SJCRH30 (cell line): ENCODE data around the gene MYT1. TPM values are rescaled to one million over a fixed set of nuclear protein-coding genes. Genes with fewer than 3 reads are reported as not detected.
"Not testable (repeated sequence)": the region's sequence is repeated elsewhere in the genome, so short reads cannot be mapped to it uniquely, and the experiment has no call there.

Experiments
- DNase-seq, 2 experiments: peaks; one replicate each; pipeline ENCODE4 v3.0.0-alpha.2; 2015 to 2020
- H3K27ac ChIP-seq: fragments of 250-450 bp; sonication (Bioruptor Pico); 2 replicates; pipeline ENCODE4 v1.5.1; 2020; ENCODE audit warnings: mild to moderate bottlenecking, moderate library complexity
- H3K27me3 ChIP-seq: fragments of 250-450 bp; sonication (Bioruptor Pico); 2 replicates; pipeline ENCODE4 v1.5.1; 2020; ENCODE audit warnings: mild to moderate bottlenecking, moderate library complexity
- H3K36me3 ChIP-seq: fragments of 250-450 bp; sonication (Bioruptor Pico); 2 replicates; pipeline ENCODE4 v1.5.1; 2020; ENCODE audit warnings: mild to moderate bottlenecking, moderate library complexity
- H3K4me1 ChIP-seq: fragments of 250-450 bp; sonication (Bioruptor Pico); 2 replicates; pipeline ENCODE4 v1.5.1; 2020; ENCODE audit warnings: mild to moderate bottlenecking, moderate library complexity
- H3K4me3 ChIP-seq: fragments of 250-450 bp; sonication (Bioruptor Pico); 2 replicates; pipeline ENCODE4 v1.5.1; 2020; ENCODE audit warnings: mild to moderate bottlenecking, moderate library complexity
- H3K9me3 ChIP-seq: fragments of 250-450 bp; sonication (Bioruptor Pico); replicated peaks from 2 replicates; pipeline ENCODE4 v1.5.1; 2020; ENCODE audit warnings: mild to moderate bottlenecking, moderate library complexity
- total RNA-seq: library from RNA; depleted of rRNA; stranded (reverse); fragments of >200 nt; shearing (Covaris generic); gene quantifications from 2 replicates; pipeline ENCODE4 v1.2.3, GENCODE V29; 2014

MYT1 gene
- total RNA-seq, 1 experiment from 2014 or later, result not detected

DNA sequence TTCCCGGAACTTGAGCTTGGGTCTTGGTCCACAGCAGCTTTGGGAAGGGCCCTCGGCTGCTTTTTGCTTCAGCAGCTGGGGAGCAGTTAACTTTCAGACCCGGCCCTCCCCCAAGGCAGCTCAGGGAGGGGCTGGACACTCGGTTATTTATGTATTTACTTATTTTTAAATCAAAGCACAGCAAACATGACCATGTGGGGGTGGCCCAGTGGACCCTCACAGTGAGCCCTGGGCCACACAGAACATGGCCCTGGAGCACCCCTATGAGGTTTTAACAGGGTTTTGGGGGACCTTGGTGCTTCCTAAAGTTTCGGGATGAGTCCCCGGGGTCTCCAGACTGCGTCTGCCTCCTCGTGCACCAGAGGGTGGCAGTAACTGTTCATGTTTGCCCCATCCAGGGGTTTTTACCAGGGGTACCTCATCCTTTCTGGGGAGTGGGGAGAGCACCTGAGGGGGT, 30.3 kb upstream of the MYT1 start:
- Histone ChIP-seq H3K4me3 (no peak overlapping the region), H3K27ac (no peak overlapping the region), H3K4me1 (no peaks in the 10 kb centered on the region), H3K27me3 (peaks cover 9% of the 10 kb centered on the region), H3K36me3 (no peaks in the 10 kb centered on the region), H3K9me3 (no peaks in the 10 kb centered on the region)
- peak in 1 of 2 experiments; percentile 21 for DNase-seq

GRCh38 chr20:64134744-64135143, 29.5 kb upstream of the MYT1 start:
- not testable (repeated sequence) for H3K4me1 ChIP-seq, H3K27ac ChIP-seq, H3K36me3 ChIP-seq, DNase-seq, H3K9me3 ChIP-seq, H3K4me3 ChIP-seq
- peaks cover 14% of the 10 kb centered on the region for H3K27me3 ChIP-seq

DNA sequence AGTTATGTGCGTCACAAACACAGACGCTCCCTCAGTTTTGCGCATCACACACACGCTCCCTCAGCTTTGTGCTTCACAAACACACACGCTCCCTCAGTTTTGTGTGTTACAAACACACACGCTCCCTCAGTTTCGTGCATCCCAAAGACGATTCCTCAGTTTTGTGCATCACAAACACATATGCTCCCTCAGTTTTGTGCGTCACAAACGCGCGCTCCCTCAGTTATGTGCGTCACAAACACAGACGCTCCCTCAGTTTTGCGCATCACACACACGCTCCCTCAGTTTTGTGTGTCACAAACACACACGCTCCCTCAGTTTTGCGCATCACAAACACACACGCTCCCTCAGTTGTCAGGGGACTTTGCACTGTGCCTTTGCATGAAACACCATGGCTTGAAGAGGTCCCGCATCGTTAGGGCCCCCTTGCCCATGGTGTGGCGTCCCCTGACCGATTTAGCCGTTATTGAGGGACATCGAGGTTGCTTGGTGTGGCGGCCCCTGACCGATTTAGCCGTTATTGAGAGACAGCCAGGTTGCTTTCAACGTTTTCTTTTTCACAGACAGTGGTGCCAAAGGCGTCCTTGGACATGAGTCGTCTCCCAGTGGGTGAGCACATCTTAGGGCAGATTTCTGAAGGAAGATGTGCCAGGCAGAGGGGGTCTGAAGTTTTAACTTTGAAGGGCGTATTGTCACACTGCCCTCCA, 28.1 kb upstream of the MYT1 start:
- Histone ChIP-seq H3K4me3 (no peak overlapping the region), H3K27me3 (peaks cover 28% of the 10 kb centered on the region), H3K27ac (no peak overlapping the region), H3K9me3 (no peaks in the 10 kb centered on the region), H3K36me3 (no peaks in the 10 kb centered on the region), H3K4me1 (no peaks in the 10 kb centered on the region)
- peak in 1 of 2 experiments; percentile 1 for DNase-seq

DNA sequence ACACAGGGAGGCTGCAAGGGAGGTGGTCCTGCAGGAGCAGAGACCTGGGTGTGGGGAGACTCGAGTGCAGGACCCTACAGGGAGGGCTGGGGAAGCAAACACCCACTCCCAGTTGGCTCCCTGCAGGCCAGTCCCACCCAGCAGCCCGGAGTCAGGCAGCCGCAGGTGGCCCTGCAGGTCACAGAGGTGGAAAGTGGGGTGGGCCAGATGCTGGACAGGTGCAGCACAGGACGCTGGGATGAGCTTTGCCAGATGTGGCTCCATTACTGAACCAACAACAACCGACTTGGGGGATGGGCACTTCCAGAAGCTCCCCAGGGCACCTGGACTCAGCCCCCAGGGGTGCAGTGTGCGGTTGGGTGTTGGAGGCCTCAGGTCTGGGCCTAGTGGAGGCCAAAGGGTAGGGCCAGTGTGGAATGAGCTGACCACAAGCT, 26.6 kb upstream of the MYT1 start:
- Histone ChIP-seq H3K36me3 (no peaks in the 10 kb centered on the region), H3K9me3 (no peaks in the 10 kb centered on the region), H3K27me3 (peaks cover 31% of the 10 kb centered on the region), H3K4me3 (no peak overlapping the region), H3K4me1 (no peaks in the 10 kb centered on the region), H3K27ac (no peak overlapping the region)
- peak in 1 of 2 experiments; percentile 2 for DNase-seq

DNA sequence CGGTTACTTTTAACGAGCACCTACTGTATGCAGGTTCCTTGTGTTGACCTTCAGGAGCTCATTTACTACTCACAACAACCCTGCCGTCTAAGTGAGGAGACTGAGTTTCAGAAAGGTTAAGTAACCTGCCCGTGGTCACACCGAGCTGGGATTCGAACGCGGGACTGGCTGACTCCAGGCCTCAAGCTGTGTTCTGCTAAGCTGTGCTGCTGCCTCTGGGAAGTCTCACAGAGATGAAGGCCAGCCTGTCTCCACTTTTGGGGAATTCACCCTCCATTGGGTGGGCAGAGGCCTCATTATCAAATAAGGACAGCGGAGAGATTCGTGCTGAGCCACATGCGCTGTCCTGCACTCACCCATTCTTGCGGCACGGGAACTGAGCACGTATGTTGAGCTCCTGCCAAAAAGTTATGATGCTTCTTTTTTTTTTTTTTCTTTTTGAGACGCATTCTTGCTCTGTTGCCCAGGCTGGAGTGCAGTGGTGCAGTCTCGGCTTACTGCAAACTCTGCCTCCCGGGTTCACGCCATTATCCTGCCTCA, 25.9 kb upstream of the MYT1 start:
- Histone ChIP-seq H3K4me1 (no peaks in the 10 kb centered on the region), H3K4me3 (no peak overlapping the region), H3K9me3 (no peaks in the 10 kb centered on the region), H3K27me3 (peaks cover 34% of the 10 kb centered on the region), H3K27ac (no peak overlapping the region), H3K36me3 (no peaks in the 10 kb centered on the region)
- no peak for DNase-seq

GRCh38 chr20:64139199-64140060, 24.8 kb upstream of the MYT1 start:
- Histone ChIP-seq H3K4me3 (no peak overlapping the region), H3K4me1 (no peaks in the 10 kb centered on the region), H3K9me3 (0 out of 2 replicates have a peak, but pooled peaks cover 2% of the 10 kb centered on the region), H3K27ac (no peak overlapping the region), H3K36me3 (no peaks in the 10 kb centered on the region), H3K27me3 (peaks cover 34% of the 10 kb centered on the region)
- no peak for DNase-seq

- no peak for DNase-seq
- H3K27me3 ChIP-seq, result peaks cover 34% of the 10 kb centered on the region
Observed at GRCh38 chr20:64140061-64140931, 24.0 kb upstream of the MYT1 start.

DNA sequence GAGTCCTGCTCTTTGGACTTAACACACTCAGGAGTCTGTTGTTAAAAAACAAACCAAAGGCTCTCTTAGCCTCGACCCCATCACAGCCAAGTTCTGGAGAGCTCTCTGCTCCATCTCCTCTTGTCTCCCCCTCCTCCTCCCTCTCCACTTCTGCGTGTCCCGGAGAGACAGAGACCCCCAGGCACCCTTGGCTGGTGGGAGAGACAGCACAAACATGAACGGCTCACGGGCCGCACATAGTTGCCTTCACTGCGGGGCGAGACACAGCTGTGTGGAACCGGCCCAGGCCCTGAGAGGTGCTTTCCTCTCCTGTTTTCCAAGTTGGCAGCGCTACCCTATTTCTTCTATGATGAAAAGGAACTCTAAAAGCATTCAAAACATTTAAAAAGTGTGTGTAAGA, 23.3 kb upstream of the MYT1 start:
- H3K27ac ChIP-seq, result no peak overlapping the region
- H3K27me3 ChIP-seq, result peaks cover 34% of the 10 kb centered on the region
- DNase-seq, result no peak
- no peak overlapping the region for H3K4me3 ChIP-seq
- no peaks in the 10 kb centered on the region for H3K36me3 ChIP-seq
- H3K9me3 ChIP-seq, result peaks cover 12% of the 10 kb centered on the region; the same call in 1 of the 2 replicates
- no peaks in the 10 kb centered on the region for H3K4me1 ChIP-seq

More at GRCh38 chr20:64140061-64140931, 24.0 kb upstream of the MYT1 start:
- no peaks in the 10 kb centered on the region for H3K36me3 ChIP-seq
- peaks cover 7% of the 10 kb centered on the region; the same call in 1 of the 2 replicates for H3K9me3 ChIP-seq
- H3K27ac ChIP-seq, result no peak overlapping the region
- no peaks in the 10 kb centered on the region for H3K4me1 ChIP-seq
- no peak overlapping the region for H3K4me3 ChIP-seq

DNA sequence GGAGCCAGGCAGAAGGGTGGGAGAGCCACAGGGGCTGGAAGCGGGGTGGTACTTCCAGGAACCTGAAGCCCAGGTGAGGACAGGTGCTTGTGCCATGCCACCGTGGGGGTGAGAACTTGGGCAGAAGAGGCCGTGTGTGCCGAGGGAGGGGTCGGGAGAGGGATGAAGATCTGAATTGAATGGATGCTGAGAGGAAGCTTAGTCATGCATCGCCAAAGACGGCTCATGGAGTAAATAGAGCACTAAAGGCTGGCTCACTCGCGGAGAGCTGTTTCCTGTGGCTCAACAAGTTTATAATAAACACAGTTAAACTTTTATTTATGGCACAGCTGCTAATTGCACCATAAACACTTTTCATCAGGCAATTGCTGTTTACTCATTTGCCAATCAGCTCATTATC, 21.7 kb upstream of the MYT1 start:
- no peaks in the 10 kb centered on the region for H3K4me1 ChIP-seq
- H3K27ac ChIP-seq, result no peak overlapping the region
- no peak for DNase-seq
- peaks cover 29% of the 10 kb centered on the region for H3K27me3 ChIP-seq
- peaks cover 12% of the 10 kb centered on the region; the same call in 1 of the 2 replicates for H3K9me3 ChIP-seq
- H3K4me3 ChIP-seq, result no peak overlapping the region
- no peaks in the 10 kb centered on the region for H3K36me3 ChIP-seq

DNA sequence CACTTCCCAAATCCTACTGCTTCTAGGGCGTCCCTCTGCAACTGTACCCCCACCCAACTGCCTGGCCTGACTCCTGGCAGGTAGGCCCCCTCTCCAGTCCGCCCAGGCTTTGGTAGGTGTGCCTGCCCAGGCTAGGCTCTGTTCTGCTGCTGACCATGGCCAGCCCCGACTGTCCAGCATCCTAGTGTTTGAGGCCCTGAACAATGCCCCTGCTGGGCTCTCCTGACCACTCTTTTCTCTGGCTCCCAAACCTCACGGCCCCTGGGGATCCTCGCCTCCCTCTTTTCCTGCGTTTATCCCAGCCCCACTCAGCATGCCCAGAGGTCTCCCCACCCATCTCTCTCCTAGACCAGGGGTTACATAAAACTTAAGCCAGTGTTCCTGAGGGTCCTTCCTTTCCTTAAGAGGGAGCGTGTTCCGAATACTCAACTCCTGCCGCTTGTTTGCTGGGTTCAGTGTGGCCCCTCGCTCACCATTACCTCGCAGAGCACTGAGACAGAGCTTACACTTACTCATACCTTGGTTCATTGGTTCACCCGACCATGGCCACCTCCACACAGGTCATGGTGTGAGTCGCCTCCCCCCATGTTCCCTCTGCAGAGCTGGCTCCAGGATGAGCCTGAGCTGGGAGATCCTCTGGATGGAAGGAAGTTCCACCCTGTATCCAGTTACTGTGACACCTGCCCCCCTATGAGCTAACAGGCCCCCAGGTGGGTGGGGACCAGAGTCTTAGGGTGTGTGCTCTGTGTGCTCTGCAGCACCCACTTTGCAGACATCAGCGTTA, 21.0 kb upstream of the MYT1 start:
- no peaks in the 10 kb centered on the region for H3K4me1 ChIP-seq
- H3K36me3 ChIP-seq, result no peaks in the 10 kb centered on the region
- H3K27me3 ChIP-seq, result peaks cover 27% of the 10 kb centered on the region
- H3K9me3 ChIP-seq, result peaks cover 12% of the 10 kb centered on the region; the same call in 1 of the 2 replicates
- no peak overlapping the region for H3K4me3 ChIP-seq
- H3K27ac ChIP-seq, result no peak overlapping the region
- DNase-seq, result no peak

DNA sequence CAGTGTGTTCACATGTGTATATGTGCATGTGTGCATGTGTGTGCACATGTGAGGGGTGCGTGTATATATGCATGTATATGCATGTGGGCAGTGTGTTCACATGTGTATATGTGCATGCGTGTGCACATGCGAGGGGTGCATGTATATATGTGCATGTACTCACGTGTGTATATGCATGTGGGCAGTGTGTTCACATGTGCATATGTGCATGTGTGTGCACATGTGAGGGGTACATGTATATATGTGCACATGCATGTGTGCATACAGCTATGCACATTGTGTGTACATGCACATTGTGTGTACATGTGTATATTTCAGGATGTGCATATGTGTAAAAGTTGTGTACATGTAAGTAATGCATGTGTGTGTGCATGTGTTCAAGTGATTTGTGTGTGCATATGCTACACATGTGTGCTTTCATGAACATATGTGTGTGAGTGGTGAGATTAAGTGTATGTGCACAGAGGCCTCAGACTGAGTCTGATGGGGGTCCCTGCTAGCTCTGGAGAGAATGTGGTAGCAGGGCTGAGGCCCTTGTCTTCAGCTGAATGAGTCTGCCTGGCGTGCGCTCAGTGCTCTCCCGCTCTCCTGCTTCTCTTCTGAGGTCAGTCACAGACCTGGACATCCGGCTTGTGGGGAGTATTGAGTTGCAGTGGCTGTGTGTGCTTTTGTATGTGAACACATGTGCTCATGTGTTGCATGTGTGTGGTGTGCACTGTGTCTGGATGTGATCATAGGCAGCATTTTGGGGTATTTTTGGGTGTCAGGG, 19.9 kb upstream of the MYT1 start:
- Histone ChIP-seq H3K27ac (no peak overlapping the region), H3K36me3 (no peaks in the 10 kb centered on the region), H3K4me3 (no peak overlapping the region), H3K9me3 (peaks cover 12% of the 10 kb centered on the region; the same call in 1 of the 2 replicates), H3K4me1 (no peaks in the 10 kb centered on the region), H3K27me3 (peaks cover 28% of the 10 kb centered on the region)
- DNase-seq, result no peak

DNA sequence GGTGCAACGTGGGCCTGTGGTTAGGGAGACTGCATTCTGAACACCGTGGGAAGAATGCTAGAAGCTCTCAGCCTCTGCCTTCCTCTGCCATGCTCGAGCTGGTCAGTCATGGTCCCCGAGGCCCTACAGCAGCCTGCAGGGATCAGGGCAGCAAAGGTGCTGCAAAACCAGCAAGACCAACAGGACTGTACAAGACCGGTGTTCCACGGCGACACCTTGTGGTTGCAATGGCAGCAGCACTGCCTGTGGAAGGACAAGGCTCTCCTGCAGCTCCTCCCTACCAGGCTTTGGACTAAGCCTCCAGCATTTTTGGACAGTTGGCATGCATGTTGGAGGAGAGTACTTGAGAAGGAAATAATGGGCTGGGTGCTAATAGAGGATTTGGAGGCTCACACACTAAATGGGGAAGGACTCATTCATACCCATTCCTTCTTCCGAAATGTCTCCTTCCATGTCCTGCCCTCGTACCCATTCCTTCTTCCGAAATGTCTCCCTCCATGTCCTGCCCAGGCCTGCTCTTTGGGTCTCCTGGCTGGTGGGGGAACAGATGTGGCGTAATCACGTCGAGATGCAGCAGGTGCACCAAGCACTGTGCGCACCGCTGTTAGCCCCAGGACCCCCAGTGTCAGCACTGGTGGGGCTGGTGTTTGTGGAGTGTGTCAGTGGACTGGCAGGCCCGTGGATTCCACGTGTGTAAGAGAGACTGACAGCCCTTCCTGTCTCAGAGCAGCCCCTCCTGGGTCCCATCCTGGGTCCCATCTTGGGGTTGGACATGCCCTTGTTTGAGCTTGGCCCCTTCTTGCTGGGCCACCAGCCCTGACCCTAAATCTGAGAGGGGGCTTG, 18.6 kb upstream of the MYT1 start:
- H3K36me3 ChIP-seq, result no peaks in the 10 kb centered on the region
- no peaks in the 10 kb centered on the region for H3K4me1 ChIP-seq
- peak; percentile 18 to 23 for DNase-seq
- peaks cover 12% of the 10 kb centered on the region; the same call in 1 of the 2 replicates for H3K9me3 ChIP-seq
- no peak overlapping the region for H3K4me3 ChIP-seq
- no peak overlapping the region for H3K27ac ChIP-seq
- peaks cover 14% of the 10 kb centered on the region for H3K27me3 ChIP-seq
